Urothelium cell line (cell line): ENCODE measurements around the gene AGBL3.

Experiments used
- DNase-seq: peaks from one replicate; pipeline ENCODE4 v3.0.0; 2011; ENCODE audit warnings: low spot score, mixed read lengths
- FAIRE-seq: peaks from 2 replicates; lab custom pipeline; 2011; peaks lifted over from hg19 to GRCh38; lab: Jason Lieb, UNC

The AGBL3 gene

DNA sequence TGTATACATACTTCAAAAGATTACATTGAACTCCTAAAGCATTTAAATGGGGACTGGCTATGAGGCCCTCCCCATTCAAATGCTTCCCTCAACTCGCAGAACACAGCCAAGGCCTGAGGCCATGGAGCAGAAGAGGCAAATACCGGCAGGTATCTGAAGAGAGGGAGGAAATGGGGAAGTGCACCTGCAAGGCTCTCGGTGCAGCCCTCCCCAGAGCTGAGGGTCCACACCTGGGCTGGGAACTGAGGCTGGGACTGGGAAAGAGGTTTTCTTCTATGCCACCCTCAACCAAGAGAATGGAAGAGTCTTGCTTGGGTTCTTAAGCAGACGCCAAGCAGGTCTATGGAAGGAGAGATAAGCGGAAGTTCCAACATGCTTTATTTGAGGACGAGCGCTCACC is 197.2 kb downstream of the AGBL3 start:
- no peak for FAIRE-seq
- DNase-seq, result no peak

DNA sequence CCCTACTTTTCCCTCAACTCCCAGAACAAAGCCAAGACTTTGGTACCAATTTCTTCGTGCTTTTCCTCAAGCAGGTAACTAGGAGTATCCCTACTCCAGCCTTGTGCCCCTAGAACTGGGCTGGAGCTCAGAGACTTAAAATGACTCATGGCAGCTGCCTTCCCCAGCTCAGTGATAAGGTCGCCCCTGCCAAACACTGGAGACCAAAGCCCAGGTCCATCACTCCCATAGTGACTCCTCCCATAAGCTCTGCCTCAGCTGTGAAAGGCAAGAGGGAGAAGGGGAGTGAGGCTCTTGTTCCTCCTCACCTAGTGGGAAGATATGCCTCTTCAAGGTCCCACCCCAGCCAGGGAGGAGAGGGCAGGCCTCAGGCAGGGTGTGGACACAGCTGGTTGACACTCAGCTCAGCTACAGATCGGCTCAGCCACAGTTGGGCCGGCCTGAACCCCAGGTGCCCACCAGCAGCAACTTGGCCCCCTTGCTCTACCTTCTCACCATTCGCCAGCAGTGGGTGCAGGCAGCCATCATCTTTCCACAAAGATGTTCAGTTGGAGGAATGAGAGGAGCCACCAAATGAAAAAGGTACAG is 198.0 kb downstream of the AGBL3 start:
- FAIRE-seq, result no peak

More for the DNA sequence above, 198.0 kb downstream of the AGBL3 start:
- no peak for DNase-seq
